GM23248 (cell line): ENCODE measurements around the gene ZNF878.

Experiments used
- EZH2 ChIP-seq: fragments of 200-600 bp; sonication (generic); IDR thresholded peaks from 2 replicates; pipeline ENCODE4 v1.6.1; 2018; ENCODE audit warnings: antibody characterized with exemption, mild to moderate bottlenecking; ENCODE audit not compliant: insufficient read depth, poor library complexity, severe bottlenecking
- EZH2phosphoT487 ChIP-seq: fragments of 200-600 bp; sonication (generic); IDR thresholded peaks from 2 replicates; pipeline ENCODE4 v1.6.1; 2018; ENCODE audit warnings: antibody characterized with exemption, moderate library complexity, mild to moderate bottlenecking, low read depth; ENCODE audit not compliant: insufficient read depth

GRCh38 chr19:12085074-12085818 is 32.5 kb upstream of the ZNF878 start:
- TF ChIP-seq EZH2phosphoT487 (no peak), EZH2 (no peak)
